ENCODE results near the gene RINL. TPM values are rescaled to one million over a fixed set of nuclear protein-coding genes. Genes with fewer than 3 reads are reported as not detected.
"Not testable (repeated sequence)": the region's sequence is repeated elsewhere in the genome, so short reads cannot be mapped to it uniquely, and the experiment has no call there.

RINL gene
- polyA plus RNA-seq, 3 donors: 7.2 to 19.3 (median 13.5) TPM

- WGBS, 3 donors: 70 to 93% (median 92%) methylated on average over 12 of the region's 12 CpGs
- no peak overlapping the region for H3K27ac ChIP-seq (ENCODE audit: low read depth, low read length)
Observed at GRCh38 chr19:38841180-38841766, 36.8 kb downstream of the RINL start.

DNA sequence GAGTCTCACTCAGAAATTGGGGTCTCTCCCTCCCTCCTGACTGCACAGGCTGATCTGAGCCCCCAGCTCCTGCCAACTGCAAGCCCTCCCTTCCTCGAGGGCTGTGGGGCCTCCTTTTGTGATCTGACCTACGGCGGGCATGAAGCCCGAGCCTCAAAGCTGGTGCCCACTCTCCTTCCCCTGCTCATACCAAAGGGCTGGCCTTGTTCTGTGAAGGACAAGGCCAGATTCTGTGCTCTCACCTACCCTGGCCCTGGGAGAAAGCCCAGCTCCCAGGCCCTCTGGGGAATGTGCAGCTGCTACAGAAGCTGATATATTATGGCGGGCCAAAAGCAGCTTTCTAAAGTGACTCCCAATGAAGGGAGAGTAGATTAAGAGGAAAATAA, 37.5 kb downstream of the RINL start:
- H3K27ac ChIP-seq (ENCODE audit: low read depth, low read length): no peak overlapping the region
- whole genome bisulfite sequencing, 3 donors: 48 to 84% (median 80%) methylated on average over 5 of the region's 5 CpGs

DNA sequence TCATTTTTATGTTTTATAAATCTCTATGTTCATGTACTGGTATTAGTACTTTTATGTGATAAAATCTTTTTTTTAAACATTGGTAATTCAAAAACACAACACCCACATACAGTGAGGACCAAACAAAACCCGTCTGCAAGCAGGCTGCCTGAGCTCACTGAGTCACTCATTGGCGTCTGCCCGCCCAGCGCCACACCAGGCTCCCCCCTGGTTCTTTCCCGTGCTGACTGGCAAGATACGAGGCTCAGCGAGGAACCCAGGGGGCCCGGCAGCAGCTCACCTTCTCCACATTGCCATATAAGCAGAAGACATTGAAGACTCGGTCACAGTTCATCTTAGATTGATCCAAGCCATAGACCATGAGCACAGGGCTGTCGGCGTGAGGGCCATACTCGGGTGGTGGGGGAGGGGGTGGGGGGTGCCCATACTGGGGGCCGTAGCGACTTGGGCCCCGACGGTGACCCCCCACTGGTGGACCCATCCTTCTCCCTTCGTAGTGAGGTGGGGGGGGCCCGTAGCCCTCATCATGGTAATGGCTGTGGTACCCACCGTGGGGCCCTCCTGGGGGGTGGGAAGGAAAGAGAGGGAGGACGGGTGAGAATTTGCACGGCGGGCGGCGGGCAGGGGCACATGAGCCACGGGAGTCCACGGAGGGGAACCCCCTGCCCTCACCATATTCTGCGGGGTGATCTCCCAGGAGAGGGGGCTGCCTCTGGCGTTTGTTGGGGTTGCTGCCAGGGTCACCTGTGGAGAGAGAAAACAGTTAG, 38.1 kb downstream of the RINL start:
- no peak overlapping the region for H3K27ac ChIP-seq (ENCODE audit: low read depth, low read length)

GRCh38 chr19:38838986-38839761, 38.9 kb downstream of the RINL start:
- 72 to 89% (median 87%) methylated on average over 12 of the region's 12 CpGs for WGBS, 3 donors
- no peak overlapping the region for H3K27ac ChIP-seq (ENCODE audit: low read depth, low read length)

More for the DNA sequence above, 38.1 kb downstream of the RINL start:
- 68 to 85% (median 83%) methylated on average over 22 to 28 of the region's 28 CpGs for WGBS, 3 donors

- H3K27ac ChIP-seq (ENCODE audit: low read depth, low read length): no peak overlapping the region
- WGBS, 3 donors: 62 to 86% (median 82%) methylated on average over 17 to 19 of the region's 19 CpGs
Observed at GRCh38 chr19:38838208-38838985, 39.7 kb downstream of the RINL start.

- no peak overlapping the region for H3K27ac ChIP-seq (ENCODE audit: low read depth, low read length)
- WGBS, 3 donors: 57 to 92% (median 89%) methylated on average over 7 of the region's 7 CpGs
Observed at GRCh38 chr19:38837656-38838121, 40.4 kb downstream of the RINL start.

- 72 to 94% (median 93%) methylated on average over 6 of the region's 6 CpGs for WGBS, 3 donors
- H3K27ac ChIP-seq (ENCODE audit: low read depth, low read length): no peak overlapping the region
Observed at GRCh38 chr19:38836983-38837626, 41.0 kb downstream of the RINL start.

DNA sequence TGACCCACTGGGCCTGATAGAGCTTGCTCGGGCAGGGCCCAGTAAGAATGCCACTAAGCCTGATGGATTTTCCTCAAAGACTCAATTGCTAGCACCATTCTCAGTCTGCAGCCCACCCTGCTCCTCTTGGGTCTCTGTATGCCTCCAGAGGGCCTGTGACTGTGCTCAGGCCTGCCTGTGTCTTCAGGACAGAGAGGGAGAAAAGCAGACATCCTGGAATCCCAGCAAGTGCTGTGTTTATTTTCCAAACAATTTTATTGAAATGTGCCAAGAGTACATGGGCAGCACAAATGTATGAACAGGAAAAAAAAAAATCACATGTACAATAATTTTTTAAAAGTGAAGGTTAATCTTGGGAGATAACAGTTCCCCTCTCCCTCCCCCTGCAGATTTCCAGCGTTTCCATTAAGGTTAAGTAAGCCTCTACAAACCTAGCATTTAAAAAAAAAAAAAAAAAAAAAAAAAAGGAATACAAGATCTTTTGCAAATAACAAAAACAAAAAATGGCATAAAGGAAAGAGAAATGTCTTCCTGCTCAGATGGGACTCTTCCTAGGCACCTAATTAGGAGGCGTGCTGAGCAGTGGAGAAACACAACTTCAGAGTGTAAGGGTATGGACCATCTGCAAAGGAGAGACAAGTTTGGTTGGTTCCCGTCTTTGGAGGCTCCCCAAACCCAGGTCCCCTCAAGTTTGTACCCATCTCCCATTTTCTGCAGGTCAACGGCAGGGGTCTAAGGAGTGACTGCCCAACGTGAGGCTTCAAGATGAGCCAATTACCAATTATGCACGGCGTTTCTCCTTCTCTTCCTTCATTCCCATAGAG, 41.7 kb downstream of the RINL start:
- H3K27ac ChIP-seq (ENCODE audit: low read depth, low read length): no peak overlapping the region
- WGBS, 3 donors: 66 to 78% (median 76%) methylated on average over 8 of the region's 8 CpGs

DNA sequence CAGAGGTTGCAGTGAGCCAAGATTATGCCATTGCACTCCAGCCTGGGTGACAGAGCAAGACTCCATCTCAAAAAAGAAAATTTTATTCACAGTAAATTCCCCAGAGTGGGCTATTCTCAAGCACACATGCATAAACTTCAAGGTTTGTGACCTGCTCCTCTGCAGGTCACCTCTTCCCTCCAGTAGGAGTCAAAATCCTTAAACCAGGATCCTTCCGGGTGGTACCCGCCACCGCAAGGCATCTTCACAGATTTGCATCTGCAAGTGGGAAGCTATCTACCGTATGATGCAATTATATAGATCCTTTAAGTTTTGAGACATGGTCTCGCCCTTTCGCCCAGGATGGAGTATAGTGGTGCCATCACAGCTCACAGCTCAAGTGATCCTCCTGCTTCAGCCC, 43.5 kb downstream of the RINL start:
- H3K27ac ChIP-seq (ENCODE audit: low read depth, low read length): no peak overlapping the region

GRCh38 chr19:38834104-38834490, 44.0 kb downstream of the RINL start:
- 92 to 94% (median 93%) methylated on average over 4 of the region's 4 CpGs for WGBS, 3 donors
- no peak overlapping the region for H3K27ac ChIP-seq (ENCODE audit: low read depth, low read length)

More for the DNA sequence above, 43.5 kb downstream of the RINL start:
- WGBS, 3 donors: 92 to 95% (median 92%) methylated on average over 6 of the region's 6 CpGs

- WGBS, 3 donors: 85 to 90% (median 89%) methylated on average over 7 of the region's 7 CpGs
- H3K27ac ChIP-seq (ENCODE audit: low read depth, low read length): no peak overlapping the region
Observed at GRCh38 chr19:38833092-38833425, 45.0 kb downstream of the RINL start.

DNA sequence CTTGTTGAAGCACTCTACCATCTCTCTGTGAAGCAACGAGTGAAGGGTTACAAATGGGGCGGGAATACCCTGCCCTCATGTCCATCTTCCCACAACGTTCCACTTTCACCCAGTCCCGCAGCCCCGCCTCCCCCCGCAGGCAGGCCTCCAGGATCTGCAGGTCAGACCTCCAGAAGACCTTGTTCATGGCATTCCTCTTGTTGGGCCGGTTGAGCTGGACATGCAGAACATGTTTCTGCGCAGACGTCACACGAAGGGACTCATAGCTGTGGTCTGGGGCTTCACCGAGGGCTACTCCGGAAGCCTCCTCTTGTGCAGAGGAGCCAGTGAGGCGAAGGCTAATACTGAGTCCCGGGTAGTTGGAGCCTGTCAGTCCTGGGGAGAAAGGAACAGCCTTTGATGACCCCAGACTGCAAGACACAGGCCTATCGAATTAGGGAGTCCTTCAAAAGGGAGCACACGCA, 46.9 kb downstream of the RINL start:
- 2 to 3% (median 3%) methylated on average over 16 of the region's 16 CpGs for WGBS, 3 donors

DNA sequence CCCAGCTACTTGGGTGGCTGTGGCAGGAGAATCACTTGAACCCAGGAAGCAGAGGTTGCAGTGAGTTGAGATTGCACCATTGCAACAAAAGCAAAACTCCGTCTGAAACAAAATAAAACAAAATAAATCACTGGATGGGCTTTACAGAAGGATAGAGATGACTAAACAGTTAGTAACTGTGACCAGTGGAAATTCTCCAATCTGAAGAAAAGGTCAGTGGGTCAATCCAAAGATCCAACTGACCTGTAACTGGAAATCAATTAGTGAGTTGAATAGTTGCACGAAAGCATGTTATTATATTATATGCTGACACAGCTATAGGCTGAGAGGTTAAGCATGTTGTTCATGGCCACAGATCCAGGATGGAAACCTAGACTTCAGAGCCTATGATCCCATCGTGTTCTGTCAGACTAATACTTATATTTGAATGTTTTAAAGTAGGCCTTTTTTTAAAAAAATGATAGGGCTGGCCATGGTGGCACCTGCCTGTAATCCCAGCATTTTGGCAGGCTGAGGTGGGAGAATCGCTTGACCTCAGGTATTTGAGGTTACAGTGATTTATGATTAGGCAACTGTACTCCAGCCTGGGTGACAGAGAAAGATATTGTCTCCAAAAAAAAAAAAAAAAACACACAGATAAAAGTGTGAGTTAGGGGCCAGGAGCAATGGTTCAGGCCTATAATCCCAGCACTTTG, 47.9 kb downstream of the RINL start:
- H3K27ac ChIP-seq (ENCODE audit: low read depth, low read length): no peak overlapping the region
- WGBS, 3 donors: 52 to 72% (median 64%) methylated on average over 4 of the region's 4 CpGs

More for the DNA sequence above, 46.9 kb downstream of the RINL start:
- peak overlapping the region; percentile 17 for H3K27ac ChIP-seq (ENCODE audit: low read depth, low read length)

GRCh38 chr19:38829203-38829602, 48.9 kb downstream of the RINL start:
- WGBS, 3 donors: 80 to 93% (median 84%) methylated on average over 7 of the region's 7 CpGs
- H3K27ac ChIP-seq (ENCODE audit: low read depth, low read length): not testable (repeated sequence)

- H3K27ac ChIP-seq (ENCODE audit: low read depth, low read length): no peak overlapping the region
- 61 to 70% (median 70%) methylated on average over 6 of the region's 6 CpGs for WGBS, 3 donors
Observed at GRCh38 chr19:38826856-38827551, 51.1 kb downstream of the RINL start.

GRCh38 chr19:38825936-38826335, 52.1 kb downstream of the RINL start:
- WGBS, 3 donors: 81 to 88% (median 84%) methylated on average over 7 of the region's 7 CpGs
- not testable (repeated sequence) for H3K27ac ChIP-seq (ENCODE audit: low read depth, low read length)

Measured in adipose tissue (tissue), 3 donors.